Cardiac muscle cell (in vitro differentiated cells and primary cell): ENCODE data around the gene XRN1. TPM values are rescaled to one million over a fixed set of nuclear protein-coding genes. Genes with fewer than 3 reads are reported as not detected.
"Not testable (repeated sequence)": the region's sequence is repeated elsewhere in the genome, so short reads cannot be mapped to it uniquely, and the experiment has no call there.

Source experiments
- DNase-seq, 2 donors: peaks; one replicate each; pipeline versions ENCODE4 v3.0.0 to v3.0.0-alpha.2; 2010 to 2017; ENCODE audit warnings: low read depth in 1 of 2, low spot score in 1 of 2
- H3K27ac ChIP-seq: fragments of 200-600 bp; sonication (generic); 2 replicates; pipeline ENCODE4 v1.5.1; 2016
- H3K27me3 ChIP-seq: fragments of 200-600 bp; sonication (generic); 2 replicates; pipeline ENCODE4 v1.6.0; 2016; ENCODE audit warnings: control low read depth
- H3K36me3 ChIP-seq: fragments of 200-600 bp; sonication (generic); 2 replicates; pipeline ENCODE4 v1.5.1; 2016; ENCODE audit warnings: control low read depth
- H3K4me1 ChIP-seq: fragments of 200-600 bp; sonication (generic); 2 replicates; pipeline ENCODE4 v1.8.1; 2017; ENCODE audit warnings: low read depth, mild to moderate bottlenecking, mixed run types
- H3K4me3 ChIP-seq: fragments of 200-600 bp; sonication (generic); 2 replicates; pipeline ENCODE4 v1.5.1; 2016; ENCODE audit warnings: mild to moderate bottlenecking
- H3K9me3 ChIP-seq: fragments of 200-600 bp; sonication (generic); 2 replicates; pipeline ENCODE4 v1.5.1; 2017; ENCODE audit warnings: low read depth, mild to moderate bottlenecking, control low read depth
- polyA plus RNA-seq: library from polyadenylated mRNA; unstranded; fragments of >200 nt; fragmentation: Nextera tagmentation; extraction: Ambion mirVana; gene quantifications from 2 replicates; pipeline ENCODE4 v1.2.1, GENCODE V29; 2016
- total RNA-seq: library from RNA; depleted of rRNA; stranded (reverse); fragments of >200 nt; gene quantifications from 2 replicates; pipeline ENCODE4 v1.2.3, GENCODE V29; 2016
- TF ChIP-seq, protein P1 (sequence below): IDR thresholded peaks from 2 replicates; pipeline ENCODE4 v1.5.1; 2012; ENCODE audit warnings: low read depth, mild to moderate bottlenecking, low read length

Gene XRN1
- total and polyA plus RNA-seq, 2 experiments from 2014 or later: 8.0 to 32.8 TPM

DNA sequence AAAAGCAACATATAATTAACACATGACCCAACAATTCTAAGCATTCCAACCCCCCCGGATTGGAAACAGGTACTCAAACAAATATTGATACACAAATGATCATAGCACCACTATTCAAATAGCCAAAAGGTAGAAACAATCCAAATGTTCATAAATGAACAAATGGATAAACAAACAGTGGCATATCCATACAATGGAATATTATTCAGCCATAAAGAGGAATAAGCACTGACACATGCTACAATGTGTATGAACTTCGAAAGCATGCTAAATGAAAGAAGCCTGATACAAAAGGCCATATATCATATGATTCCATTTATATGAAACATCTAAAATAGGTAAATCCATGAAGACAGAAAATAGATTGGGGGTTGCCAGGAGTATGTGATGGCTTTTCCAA, 62.8 kb downstream of the XRN1 start:
- Histone ChIP-seq H3K27ac (no peak overlapping the region), H3K9me3 (no peaks in the 10 kb centered on the region), H3K4me3 (no peak overlapping the region), H3K27me3 (no peaks in the 10 kb centered on the region), H3K36me3 (peaks cover 25% of the 10 kb centered on the region), H3K4me1 (no peaks in the 10 kb centered on the region)
- no peak for DNase-seq
- TF ChIP-seq, protein P1, sequence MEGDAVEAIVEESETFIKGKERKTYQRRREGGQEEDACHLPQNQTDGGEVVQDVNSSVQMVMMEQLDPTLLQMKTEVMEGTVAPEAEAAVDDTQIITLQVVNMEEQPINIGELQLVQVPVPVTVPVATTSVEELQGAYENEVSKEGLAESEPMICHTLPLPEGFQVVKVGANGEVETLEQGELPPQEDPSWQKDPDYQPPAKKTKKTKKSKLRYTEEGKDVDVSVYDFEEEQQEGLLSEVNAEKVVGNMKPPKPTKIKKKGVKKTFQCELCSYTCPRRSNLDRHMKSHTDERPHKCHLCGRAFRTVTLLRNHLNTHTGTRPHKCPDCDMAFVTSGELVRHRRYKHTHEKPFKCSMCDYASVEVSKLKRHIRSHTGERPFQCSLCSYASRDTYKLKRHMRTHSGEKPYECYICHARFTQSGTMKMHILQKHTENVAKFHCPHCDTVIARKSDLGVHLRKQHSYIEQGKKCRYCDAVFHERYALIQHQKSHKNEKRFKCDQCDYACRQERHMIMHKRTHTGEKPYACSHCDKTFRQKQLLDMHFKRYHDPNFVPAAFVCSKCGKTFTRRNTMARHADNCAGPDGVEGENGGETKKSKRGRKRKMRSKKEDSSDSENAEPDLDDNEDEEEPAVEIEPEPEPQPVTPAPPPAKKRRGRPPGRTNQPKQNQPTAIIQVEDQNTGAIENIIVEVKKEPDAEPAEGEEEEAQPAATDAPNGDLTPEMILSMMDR: no peak

DNA sequence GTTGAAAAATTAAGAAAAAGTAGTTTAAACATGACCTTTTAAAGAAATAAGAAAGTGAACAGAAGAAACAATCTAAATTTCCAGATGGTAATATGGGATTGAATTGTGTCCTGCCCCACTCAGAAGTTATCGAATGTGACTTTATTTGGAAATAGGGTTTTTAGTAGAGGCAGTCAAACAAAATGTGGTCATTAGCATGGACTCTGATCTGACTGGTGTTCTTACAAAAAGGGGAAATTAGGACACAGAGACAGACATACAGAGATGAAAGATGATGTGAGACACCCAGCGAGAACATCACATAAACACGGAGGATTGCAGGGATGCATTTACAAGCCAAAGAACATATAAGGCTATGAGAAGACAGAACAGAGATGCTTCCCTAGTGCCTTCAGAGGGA, 73.2 kb downstream of the XRN1 start:
- Histone ChIP-seq H3K4me1 (no peaks in the 10 kb centered on the region), H3K9me3 (no peaks in the 10 kb centered on the region), H3K27ac (no peak overlapping the region), H3K27me3 (no peaks in the 10 kb centered on the region), H3K36me3 (peaks cover 37% of the 10 kb centered on the region), H3K4me3 (no peak overlapping the region)
- no peak for DNase-seq
- TF ChIP-seq, protein P1: no peak

DNA sequence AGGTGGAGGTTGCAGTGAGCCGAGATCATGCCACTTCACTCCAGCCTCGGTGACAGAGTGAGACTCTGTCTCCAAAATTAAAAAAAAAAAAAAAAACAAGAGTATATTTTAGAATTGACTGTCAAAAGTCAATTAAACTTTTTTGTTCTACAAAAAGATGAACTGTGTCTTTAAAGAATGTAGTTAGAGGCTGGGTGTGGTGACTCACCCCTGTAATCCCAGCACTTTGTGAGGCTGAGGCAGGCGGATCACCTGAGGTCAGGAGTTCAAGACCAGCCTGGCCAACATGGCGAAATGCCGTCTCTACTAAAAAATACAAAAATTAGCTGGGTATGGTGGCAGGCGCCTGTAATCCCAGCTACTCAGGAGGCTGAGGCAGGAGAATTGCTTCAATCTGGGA, 78.3 kb downstream of the XRN1 start:
- not testable (repeated sequence) for DNase-seq, H3K4me1 ChIP-seq, H3K9me3 ChIP-seq, H3K27ac ChIP-seq, H3K4me3 ChIP-seq, H3K27me3 ChIP-seq
- peaks cover 35% of the 10 kb centered on the region for H3K36me3 ChIP-seq

DNA sequence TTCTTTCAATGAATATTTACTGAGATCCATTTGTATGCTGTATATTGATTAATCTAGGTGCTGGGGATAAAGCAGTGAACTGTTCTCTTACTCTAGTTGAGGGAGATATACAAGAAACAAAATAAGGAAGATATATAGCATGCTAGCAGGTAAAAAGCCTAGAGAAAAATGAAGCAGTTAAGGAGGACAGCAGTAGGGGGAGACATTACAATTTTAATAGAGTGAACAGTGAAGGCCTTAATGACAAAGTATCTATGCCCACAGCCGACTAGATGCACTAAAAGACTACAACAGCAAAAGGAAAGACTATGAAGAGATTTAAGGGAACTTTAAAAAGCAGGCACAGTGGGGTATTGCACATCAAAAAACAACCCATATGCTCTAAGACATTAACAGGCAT, 81.4 kb downstream of the XRN1 start:
- Histone ChIP-seq H3K36me3 (peaks cover 40% of the 10 kb centered on the region), H3K27me3 (no peaks in the 10 kb centered on the region), H3K4me1 (no peaks in the 10 kb centered on the region), H3K4me3 (no peak overlapping the region), H3K9me3 (no peaks in the 10 kb centered on the region), H3K27ac (no peak overlapping the region)
- peak in 1 of 2 donors; percentile 2 for DNase-seq
- TF ChIP-seq, protein P1: peak; percentile 23

DNA sequence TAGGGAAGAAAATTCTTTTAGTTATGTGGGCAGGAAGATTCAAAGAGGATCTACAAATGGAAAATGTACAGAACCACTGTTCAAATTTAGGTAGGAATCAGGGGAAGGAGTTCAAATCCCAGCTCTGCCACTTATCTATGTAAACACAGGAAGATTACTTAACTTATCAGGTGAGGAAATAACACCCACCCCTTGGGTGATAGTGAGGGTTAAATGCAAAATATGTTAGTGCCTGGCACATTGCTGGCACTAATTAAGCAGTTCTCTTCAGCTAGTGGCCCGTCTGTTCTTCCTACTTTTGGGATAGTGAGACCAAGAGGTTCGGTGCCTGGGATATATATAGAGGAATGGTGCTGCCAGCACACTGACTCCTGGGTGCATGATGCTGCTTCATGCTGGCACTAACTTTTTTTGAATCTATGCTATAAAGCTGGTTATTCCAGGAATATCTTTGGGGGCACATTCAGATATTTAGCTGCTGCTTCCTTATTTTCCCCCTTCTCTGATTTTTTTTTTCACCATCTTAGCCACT, 83.8 kb downstream of the XRN1 start:
- Histone ChIP-seq H3K9me3 (no peaks in the 10 kb centered on the region), H3K27me3 (no peaks in the 10 kb centered on the region), H3K36me3 (peaks cover 32% of the 10 kb centered on the region), H3K27ac (no peak overlapping the region), H3K4me3 (no peak overlapping the region), H3K4me1 (no peaks in the 10 kb centered on the region)
- DNase-seq: no peak
- TF ChIP-seq, protein P1: no peak

DNA sequence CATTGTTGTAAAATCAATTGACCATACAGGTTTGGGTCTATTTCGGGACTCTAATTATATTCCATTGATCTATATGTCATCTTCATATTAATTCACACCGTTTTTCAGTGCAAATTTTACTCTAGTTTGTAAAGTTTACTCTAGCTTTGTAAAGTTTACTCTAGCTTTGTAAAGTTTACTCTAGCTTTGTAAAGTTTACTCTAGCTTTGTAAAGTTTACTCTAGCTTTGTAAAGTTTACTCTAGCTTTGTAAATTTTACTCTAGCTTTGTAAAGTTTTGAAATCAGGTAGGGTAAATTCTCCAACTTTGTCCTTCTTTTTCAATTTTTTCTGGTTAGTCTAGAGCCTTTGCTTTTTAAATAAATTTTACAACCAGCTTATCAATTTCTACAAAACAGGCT, 84.4 kb downstream of the XRN1 start:
- H3K4me1 ChIP-seq, H3K4me3 ChIP-seq, DNase-seq, H3K9me3 ChIP-seq, H3K27me3 ChIP-seq, H3K27ac ChIP-seq: not testable (repeated sequence)
- peaks cover 26% of the 10 kb centered on the region for H3K36me3 ChIP-seq

DNA sequence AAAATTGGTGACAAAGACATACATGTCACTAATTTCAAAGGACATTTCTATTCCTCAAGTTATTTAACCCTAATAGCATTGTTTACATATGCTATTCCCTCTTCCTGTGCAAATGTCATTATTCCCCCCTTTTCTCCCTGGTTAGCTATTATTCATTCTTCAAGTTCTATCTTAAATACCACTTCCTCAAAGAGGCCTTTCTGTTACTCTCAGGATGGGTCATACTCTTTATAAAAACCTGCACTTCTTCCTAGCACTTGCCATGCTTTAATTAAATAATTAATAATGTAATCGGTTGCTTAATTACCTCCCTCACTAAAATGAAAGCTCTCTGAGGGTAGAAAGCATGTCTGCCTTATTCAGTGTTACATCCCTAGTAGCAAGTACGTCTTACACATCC, 88.5 kb downstream of the XRN1 start:
- no peaks in the 10 kb centered on the region for H3K27me3 ChIP-seq
- no peaks in the 10 kb centered on the region for H3K9me3 ChIP-seq
- peaks cover 40% of the 10 kb centered on the region for H3K36me3 ChIP-seq
- TF ChIP-seq, protein P1: no peak
- no peak overlapping the region for H3K4me3 ChIP-seq
- H3K4me1 ChIP-seq: no peaks in the 10 kb centered on the region
- no peak for DNase-seq
- no peak overlapping the region for H3K27ac ChIP-seq
